NCI-H524 treated with DMSO at 0.1 percent for 48 hours (cell line): Measurements from ENCODE around the gene F10.

Experiments used
- DNase-seq: peaks from one replicate; lab custom pipeline; 2025; lab: John Stamatoyannopoulos, UW

F10 gene

GRCh38 chr13:113086991-113087922, 35.3 kb upstream of the F10 start:
- no peak for DNase-seq

DNA sequence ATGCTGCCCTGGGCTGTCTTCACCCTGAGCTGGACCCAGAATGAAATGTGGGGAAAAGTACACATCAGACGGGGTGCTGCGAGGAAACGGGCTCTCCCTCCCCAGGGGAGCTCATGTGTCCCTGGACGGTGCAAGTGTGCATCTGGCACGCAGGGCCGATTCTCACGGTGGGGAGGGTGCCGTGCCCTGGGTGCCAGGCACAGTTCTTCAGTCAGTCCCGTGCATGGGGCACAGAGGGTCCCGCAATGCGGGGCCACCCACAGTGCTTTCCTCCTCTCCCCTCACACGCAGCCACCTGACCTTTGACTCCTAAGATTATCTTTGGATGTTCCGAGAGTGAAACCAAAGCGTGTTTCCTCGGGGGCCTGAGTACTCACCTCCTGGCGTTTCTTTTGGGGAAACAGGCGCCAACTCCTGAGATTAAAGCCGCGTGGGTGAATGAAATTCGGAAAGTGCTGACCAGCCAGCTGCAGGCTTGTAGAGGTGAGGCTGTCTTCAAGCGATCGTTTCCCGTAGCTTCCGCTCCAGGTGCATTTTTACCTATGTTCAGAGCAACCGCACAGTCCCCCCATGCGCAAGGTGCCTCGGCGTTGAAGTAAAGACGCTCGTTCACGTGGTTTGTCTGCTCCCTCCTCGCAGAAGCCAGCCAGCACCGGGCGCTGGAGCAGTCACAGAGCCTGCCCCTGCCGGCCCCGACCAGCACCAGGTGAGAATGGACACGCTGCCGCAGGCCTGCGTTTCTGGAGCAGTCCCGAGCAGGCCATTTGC, 34.5 kb upstream of the F10 start:
- no peak for DNase-seq

DNA sequence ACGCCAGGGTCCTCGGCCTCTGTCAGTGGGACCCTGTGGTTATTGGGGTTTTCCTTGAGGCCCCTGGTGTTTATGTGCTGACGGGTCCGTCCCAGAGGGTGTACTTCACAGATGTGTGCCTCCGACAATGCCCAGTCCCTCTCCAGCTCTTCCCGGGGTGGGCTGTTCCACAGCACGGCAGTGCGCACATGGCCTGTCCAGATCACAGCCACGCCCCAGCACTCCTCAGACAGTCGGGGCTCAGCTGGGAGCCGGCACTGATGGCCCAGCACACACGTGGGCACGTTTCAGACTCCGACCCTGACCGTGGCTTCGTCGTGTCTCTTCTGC, 33.9 kb upstream of the F10 start:
- DNase-seq: no peak

DNA sequence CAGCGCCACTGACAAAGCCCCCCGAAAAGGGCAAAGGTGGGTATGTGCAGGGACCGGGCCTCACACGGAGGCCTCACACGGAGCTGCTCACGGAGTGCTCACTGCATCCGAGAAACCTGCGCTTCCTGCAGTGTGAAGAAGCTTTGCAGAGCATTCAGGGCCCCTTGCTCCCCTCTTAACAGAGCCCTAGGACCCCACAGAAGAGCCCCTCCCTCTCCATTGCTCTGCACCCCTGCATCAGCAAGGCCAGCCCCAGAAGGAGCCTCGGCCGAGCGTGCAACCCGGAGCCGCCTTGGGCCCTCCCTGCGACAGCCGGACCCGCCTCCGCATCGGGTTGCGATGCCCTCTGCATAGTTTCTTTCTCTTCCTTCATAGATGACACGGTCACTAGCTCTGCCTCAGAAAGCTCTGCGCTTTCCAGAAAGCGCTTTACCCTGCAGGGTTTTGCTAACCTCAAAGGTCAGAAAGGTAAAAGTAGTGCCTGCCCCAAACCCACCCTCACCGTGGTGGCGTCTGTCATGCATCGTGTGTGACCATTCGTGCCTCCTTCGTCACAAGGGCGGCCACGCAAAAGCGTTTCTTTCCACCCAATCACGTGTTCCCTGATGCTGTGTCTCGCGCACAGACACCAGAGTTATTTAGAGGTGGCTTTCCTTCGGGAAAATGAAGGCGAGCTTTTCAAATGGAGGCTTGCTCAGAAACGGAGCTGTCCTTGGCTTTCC, 32.7 kb upstream of the F10 start:
- DNase-seq: no peak

DNA sequence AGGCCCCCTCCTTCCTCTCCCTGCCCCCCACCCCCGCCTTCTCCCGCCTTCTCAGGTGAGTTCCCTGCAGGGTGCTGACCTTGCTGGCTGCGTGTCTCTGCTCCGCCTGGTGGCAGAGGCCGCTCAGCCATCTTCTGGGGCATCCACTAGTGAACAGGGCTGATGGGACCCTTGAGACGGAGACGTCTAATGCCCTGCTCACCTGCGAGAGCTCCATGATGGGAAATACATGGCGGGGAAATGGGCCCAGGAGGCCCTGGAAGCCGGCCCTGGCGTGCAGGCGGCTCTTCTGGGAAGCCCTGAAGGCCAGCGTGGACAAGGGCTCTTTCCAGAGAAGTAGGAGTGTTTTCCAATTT, 32.2 kb upstream of the F10 start:
- DNase-seq: no peak

DNA sequence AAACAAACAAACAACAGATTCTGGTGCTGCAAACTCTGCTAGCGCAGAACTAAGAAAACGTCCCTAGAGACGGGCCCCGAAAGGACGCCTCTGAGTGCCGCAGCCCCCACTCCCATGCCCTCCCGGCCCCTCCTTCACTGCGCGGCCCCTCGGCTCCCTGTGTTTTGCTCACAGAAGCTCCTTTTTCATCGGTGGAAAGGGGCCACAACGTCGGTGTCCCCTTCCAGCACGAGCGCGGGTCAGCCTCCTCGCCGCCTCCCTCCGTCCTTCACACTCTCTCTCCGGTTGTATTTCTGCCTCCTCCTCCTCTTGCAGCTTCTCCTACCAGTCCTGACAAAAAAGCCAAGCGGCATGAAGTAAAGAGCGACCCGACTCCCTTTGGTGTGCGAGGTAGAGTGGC, 31.8 kb upstream of the F10 start:
- DNase-seq: no peak

- no peak for DNase-seq
Measured at GRCh38 chr13:113091211-113091771, 31.3 kb upstream of the F10 start.

DNA sequence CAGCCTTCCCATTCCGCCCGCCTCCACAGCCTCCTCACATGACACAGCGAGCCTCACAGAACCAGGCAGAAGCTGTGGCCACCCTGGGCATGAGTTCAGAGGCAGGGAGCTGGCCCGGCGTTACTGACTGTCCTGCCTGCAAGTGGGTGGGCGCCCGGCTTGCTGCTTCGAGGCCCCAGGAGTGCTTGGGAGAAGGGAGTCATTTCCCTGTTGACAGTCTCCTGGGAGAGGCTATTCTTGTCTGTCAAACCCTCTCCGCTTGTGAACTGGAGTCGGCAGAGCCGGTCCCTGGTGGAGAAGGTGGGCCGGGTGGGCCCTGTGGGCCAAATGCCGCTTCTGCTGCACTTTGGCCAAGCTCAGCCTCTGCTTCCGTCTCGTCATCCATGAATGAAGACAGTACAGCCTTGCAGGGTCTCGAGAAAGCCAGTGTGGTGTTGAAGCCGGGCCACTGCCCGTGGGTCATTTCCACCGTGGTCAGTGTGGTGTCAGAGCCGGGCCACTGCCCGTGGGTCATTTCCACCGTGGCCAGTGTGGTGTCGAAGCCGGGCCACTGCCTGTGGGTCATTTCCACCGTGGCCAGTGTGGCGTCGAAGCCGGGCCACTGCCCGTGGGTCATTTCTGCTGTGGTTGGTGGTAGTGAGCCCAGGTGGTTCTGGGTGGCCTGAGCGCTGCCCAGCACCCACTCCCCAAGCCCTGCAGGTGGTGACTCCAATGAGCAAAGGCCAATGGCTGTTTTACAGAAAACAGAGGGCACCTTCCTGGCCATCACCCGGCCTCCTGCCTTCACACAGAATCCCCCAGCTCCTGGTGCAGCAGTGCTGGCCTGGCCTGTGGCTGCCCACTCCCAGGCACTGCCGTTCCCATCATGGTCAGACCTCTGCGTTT, 30.5 kb upstream of the F10 start:
- no peak for DNase-seq

DNA sequence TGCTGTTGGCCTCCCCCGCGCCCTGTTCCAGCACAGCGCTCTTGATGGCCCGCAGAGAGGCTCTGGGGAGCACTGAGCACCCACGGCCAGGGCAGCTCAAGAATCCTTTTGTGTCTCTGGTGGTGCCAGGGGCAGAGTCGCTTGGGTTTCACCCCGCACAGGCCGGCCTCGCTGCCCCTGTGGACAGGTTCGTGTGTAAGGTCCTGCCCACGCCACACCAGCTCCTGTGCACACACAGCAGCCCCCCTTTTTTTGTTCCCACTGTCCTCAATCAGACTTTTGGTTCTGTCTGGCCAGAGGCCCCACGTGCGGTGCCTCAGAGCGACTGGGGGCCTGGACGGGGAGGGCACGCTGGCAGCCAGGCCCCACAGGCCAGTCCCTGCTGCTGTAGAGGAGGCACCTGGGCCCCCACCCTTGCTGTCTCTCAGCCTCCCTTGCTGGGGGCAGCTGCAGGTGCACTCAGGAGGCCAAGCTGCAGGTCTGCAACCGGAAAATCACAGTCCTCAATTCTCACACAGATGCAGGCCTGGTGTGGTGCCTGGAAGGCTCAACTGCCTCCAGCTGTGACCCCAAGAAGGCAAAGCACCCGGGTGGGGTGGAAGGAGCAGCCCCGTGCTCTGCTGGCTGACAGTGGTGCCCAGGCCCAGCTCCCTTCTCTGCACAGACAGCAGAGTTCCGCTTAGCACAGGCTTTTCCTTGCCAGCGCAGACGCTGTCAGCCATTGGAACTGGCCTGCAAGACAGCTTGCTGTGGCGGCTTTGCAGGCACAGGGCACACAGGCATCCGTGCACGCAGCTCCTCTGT, 29.6 kb upstream of the F10 start:
- no peak for DNase-seq

DNA sequence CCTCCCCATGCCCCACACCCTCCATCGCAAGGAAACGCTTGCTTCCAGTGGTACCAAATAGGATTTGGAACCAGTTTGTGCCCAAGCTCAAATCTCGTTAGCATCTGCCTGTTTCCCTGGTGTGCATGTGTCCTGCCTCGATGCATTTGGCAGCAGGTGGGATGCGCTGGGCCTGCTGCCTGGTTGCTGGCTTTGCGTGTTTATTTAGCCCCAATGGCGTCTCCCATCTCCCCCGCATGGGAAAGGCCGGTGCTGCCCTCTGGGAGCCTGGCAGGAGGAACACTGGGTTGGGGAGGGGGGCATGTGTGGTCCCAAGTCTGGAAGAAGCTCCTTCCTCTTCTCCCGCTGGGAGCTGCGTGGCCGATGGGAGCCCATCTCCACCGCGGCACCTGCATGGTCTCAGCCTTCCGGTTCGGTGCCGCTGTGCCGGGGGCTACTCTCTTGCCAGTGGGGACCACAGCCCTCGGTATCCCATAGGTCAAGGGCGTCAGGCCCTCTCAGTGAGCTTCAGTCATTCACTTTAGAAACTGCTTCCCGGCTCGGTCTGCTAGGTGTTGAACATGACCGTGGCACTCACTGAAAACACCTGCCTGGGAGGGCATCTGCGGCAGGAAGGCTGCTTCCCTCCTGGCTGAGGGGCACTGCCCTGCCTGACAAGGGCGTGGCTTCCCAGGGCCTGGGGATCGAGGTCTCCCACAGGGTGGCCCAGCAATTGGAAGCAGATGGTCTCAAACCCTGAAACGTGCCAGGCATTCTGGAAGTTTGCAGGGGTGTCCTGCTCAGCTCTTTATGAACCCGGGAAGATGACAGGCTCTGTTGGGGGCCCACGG, 28.8 kb upstream of the F10 start:
- no peak for DNase-seq

DNA sequence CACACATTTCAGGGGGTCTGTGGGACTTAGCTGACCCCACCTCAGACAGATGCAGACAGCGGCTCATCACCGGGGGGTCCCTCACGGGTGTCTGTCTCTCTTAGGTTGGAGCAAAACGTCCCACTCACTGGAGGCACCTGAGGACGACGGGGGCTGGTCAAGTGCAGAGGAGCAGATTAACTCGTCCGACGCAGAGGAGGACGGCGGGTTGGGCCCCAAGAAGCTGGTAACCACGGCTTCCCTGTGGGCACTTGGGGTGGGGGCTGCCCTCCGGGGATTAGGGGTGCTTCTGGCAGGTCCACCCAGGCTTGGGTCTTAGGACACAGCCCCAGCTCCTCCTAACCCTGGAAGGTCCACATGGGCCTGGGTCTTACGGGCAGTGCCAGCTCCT, 28.2 kb upstream of the F10 start:
- DNase-seq: no peak

DNA sequence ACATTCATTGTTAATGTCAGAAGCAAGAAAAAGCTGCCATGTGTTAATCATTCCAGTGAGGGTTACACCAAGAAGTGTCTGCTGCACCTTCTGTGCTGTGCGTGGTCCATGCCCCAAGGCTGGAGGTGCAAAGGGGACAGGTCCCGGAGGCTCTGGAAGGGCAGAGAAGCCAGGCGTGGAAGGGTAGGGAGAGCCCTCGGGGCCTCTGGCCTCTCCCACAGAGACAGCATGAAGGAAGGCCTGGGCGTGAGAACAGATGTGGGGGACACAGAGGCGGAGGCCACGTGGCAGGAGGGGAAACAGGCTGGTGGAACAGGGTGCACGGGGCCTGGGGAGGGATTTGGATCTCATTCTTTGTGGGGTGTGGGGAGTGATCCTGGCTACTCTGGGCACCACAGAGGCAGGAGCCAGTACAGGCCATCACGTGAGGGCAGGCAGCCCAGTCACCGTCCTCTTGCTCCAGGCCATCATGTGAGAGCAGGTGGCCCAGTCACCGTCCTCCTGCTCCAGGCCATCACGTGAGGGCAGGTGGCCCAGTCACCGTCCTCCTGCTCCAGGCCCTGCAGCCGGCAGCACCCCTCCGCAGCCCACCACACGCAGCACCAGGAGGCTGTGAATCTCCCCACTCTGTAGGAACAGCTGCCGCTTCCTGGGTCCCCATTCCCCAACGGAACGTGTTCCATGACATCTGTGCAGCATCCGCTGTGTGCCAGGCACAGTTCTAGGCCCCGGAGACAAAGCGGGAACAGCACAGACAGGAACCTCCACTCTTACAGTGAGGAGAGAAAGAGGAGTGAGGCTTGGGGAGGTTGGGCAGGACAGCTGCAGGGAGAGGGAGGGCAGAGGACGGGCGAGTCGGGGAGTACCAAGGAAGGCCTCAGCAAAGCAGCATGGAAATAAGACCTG, 27.2 kb upstream of the F10 start:
- no peak for DNase-seq

DNA sequence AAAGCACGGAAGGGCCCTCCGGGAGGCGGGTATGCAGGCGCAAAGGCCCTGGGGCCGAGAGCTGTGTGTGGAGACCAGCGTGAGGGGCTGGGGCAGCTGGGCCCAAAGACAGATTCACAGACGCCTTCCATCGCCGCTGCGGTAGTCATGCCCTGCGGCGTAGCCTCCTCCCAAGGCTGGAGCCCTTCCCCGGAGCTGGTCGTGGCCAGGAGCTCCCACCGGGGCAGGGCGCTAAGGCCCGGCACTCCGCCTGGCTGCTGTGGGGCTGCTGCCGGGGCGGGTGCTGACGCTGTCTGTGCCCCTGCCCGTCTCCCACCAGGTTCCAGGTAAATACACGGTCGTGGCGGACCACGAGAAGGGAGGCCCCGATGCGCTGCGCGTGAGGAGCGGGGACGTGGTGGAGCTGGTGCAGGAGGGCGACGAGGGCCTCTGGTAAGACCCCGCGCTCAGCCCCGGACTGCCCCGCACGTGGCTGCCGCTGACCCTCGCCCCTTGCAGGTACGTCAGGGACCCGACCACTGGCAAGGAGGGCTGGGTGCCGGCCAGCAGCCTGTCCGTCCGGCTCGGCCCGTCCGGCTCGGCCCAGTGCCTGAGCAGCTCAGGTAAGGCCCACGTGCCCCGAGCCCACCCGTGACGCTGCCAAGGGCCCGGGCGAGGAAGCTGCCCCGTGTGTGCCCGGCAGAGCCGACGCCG, 26.4 kb upstream of the F10 start:
- DNase-seq: no peak

DNA sequence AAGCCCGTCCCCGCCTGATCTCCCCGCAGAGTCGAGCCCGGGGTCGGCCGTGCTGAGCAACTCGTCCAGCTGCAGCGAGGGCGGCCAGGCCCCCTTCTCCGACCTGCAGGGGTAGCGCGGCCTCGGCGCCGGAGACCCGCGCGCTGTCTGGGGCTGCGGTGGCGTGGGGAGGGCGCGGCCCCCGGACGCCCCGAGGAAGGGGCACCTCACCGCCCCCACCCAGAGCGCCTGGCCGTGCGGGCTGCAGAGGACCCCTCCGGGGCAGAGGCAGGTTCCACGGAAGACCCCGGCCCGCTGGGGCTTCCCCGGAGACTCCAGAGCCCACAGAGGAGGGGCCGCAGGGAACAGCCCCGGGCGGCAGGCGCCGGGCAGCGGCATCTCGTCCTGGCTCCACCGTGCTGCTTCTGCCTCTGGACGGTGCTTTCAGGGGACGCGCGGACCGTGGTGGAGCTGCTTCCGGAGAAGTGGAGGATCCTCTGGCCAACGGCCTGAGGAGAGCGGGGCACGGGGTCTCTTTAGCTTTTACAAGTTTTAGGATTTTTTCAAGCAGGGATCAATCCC, 25.8 kb upstream of the F10 start:
- DNase-seq: no peak

DNA sequence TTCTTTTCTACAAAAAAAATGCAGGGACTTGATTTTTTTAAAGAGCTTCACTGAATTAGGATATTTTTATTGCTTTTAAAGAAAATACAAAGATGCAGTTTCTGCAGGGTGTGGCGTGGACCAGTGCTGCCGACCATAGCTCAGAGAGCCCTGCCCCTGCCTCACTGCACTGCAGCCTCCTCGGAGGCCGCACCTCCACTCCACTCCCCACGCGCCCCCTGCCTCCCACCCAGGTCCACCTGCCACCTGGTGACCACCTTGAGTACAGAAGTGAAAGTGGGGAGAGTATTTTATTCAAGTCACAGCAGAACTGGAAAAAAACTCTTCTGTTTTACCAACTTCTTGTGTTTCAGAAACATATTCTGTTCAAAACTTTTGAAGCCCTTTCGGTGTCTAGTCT, 24.9 kb upstream of the F10 start:
- no peak for DNase-seq

DNA sequence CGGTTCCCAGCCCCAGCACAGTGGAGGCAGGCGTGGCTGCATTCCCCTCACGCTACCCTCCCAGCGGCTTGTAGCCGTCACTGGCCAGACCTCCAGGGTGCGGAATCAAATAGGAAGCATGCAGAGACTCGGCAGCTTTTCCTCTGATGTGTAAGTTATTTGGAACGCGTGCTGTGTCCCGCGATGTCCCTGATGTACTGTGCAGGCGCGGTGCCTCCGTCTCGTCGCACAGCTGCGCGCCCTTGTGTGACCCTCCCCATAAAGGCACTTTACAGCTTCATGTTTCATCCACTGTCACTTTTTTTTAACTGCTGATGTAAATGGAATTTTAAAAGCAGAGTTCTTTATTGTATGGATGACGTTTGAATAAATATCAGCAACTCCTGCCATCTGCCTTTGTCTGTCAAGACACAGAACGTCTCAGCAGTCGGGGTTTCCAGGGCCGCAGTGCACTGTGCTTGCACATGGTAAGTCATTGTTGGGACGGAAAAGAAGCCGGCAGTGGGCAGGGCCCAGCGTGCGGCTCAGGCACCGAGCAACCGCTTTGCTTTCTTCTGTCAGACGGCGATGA, 24.4 kb upstream of the F10 start:
- DNase-seq: no peak

GRCh38 chr13:113099142-113099541, 23.5 kb upstream of the F10 start:
- DNase-seq: no peak
